ENCODE data around the gene GLP1R. TPM values are rescaled to one million over a fixed set of nuclear protein-coding genes. Genes with fewer than 3 reads are reported as not detected.

GLP1R gene
- total RNA-seq, 1 experiment from 2014 or later: not detected

DNA sequence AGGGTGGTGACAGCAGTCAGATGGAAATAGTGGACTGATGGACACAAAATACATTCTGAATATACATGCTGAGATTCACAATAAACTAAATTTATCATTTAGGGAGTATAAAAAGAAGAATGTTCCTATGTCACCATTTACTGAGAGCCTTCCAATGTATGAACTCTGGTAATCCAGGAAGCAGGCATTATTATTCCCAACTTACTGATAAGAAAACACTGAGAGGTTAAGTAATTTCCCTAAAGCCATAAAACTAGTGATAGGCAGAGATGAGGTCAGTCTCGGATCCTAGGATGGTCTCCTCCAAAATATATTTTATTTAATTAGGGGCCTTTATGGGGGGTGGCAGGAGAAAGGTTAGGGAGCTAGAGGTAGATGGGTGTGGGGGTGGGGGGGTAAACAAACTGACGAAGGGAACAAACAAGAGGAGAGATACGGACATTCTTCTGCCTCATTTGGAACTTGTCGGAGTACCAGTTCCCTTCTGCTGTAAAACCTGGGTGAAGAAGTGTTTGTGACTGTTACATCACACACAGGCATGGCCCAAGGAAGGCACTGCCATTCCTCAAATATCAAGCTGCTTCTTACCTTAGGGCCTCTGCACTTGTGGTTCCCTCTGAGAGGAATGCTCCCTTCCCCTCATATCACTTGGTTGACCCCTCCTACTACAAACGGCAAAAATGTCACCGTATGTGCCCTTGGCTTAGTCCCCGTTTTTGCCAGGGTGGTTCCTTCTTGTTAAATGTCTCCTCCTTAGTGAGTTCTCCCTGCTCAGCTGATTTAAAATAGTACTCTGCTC lies 59.7 kb downstream of the GLP1R start:
- TF ChIP-seq EZH2phosphoT487 (IDR thresholded peaks at IDR 0.05; ENCODE audit: borderline replicate concordance, low read length): no peak
- TF ChIP-seq, protein P1, sequence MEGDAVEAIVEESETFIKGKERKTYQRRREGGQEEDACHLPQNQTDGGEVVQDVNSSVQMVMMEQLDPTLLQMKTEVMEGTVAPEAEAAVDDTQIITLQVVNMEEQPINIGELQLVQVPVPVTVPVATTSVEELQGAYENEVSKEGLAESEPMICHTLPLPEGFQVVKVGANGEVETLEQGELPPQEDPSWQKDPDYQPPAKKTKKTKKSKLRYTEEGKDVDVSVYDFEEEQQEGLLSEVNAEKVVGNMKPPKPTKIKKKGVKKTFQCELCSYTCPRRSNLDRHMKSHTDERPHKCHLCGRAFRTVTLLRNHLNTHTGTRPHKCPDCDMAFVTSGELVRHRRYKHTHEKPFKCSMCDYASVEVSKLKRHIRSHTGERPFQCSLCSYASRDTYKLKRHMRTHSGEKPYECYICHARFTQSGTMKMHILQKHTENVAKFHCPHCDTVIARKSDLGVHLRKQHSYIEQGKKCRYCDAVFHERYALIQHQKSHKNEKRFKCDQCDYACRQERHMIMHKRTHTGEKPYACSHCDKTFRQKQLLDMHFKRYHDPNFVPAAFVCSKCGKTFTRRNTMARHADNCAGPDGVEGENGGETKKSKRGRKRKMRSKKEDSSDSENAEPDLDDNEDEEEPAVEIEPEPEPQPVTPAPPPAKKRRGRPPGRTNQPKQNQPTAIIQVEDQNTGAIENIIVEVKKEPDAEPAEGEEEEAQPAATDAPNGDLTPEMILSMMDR (conservative IDR thresholded peaks at IDR 0.05; ENCODE audit: low read depth, low read length): no peak
- no peak for TF ChIP-seq EZH2 (IDR thresholded peaks at IDR 0.05; ENCODE audit: low read length, unreplicated experiment)
- Histone ChIP-seq H3K9ac (ENCODE audit: low read length) (no peak overlapping the region), H4K20me1 (ENCODE audit: low read length) (no peaks in the 10 kb centered on the region), H3K27ac (ENCODE audit: low read length) (no peak overlapping the region), H3K36me3 (ENCODE audit: low read depth, low read length) (no peaks in the 10 kb centered on the region), H3K9me3 (ENCODE audit: low read length) (no peaks in the 10 kb centered on the region), H3K27me3 (ENCODE audit: low read length) (no peaks in the 10 kb centered on the region), H3K9me2 (replicated peaks; ENCODE audit: low read length) (no peaks in the 10 kb centered on the region), H3K4me1 (ENCODE audit: insufficient read depth, low read length) (no peaks in the 10 kb centered on the region), H3K79me2 (ENCODE audit: low read length) (no peaks in the 10 kb centered on the region), H3K4me2 (ENCODE audit: low read length) (no peak overlapping the region), H3K4me3 (ENCODE audit: low read length) (no peak overlapping the region), H3F3A (ENCODE audit: low read length, unreplicated experiment) (no peaks in the 10 kb centered on the region), H2AFZ (ENCODE audit: low read length) (no peak overlapping the region)
- ChIA-PET CTCF (no interaction called here), POLR2A (ENCODE audit: unreplicated experiment) (no interaction called here)
- no peak for ATAC-seq
- BruUV-seq (replicated peaks): no TSS peak
- intact Hi-C loops (cut with micrococcal nuclease): no loop called here
- no peak for DNase-seq

DNA sequence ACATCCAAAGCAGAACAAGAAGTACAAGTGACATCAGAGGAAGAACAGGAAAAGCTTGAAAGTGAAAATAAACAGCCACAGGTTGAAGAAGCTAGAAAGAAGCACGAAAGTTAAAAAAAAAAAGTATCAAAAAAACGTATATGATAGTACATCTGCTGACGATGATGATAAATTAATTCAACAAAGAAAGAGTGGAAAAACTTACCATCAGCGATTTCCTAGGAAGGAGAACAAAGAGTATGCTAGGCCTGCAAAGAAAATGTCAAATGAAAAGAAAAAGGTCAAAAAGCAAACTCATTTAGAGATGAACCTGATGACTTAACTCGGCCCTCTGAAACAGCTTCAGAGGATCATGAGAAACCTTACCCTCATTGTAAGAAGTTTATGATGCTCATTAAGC lies 62.7 kb downstream of the GLP1R start:
- TF ChIP-seq EZH2phosphoT487 (IDR thresholded peaks at IDR 0.05; ENCODE audit: borderline replicate concordance, low read length): no peak
- no peak for TF ChIP-seq EZH2 (IDR thresholded peaks at IDR 0.05; ENCODE audit: low read length, unreplicated experiment)
- TF ChIP-seq, protein P1 (conservative IDR thresholded peaks at IDR 0.05; ENCODE audit: low read depth, low read length): no peak
- H4K20me1 ChIP-seq (ENCODE audit: low read length): no peaks in the 10 kb centered on the region
- no TSS peak for BruUV-seq (replicated peaks)
- no peaks in the 10 kb centered on the region for H3K27me3 ChIP-seq (ENCODE audit: low read length)
- no peak overlapping the region for H2AFZ ChIP-seq (ENCODE audit: low read length)
- no peaks in the 10 kb centered on the region for H3K36me3 ChIP-seq (ENCODE audit: low read depth, low read length)
- H3F3A ChIP-seq (ENCODE audit: low read length, unreplicated experiment): no peaks in the 10 kb centered on the region
- intact Hi-C loops (cut with micrococcal nuclease): no loop called here
- no peaks in the 10 kb centered on the region for H3K9me2 ChIP-seq (replicated peaks; ENCODE audit: low read length)
- no peak overlapping the region for H3K9ac ChIP-seq (ENCODE audit: low read length)
- DNase-seq: no peak
- H3K9me3 ChIP-seq (ENCODE audit: low read length): no peaks in the 10 kb centered on the region
- peaks cover 9% of the 10 kb centered on the region; the same call in 1 of the 2 replicates for H3K4me1 ChIP-seq (ENCODE audit: insufficient read depth, low read length)
- H3K27ac ChIP-seq (ENCODE audit: low read length): no peak overlapping the region
- ChIA-PET CTCF (no interaction called here), POLR2A (ENCODE audit: unreplicated experiment) (no interaction called here)
- H3K4me2 ChIP-seq (ENCODE audit: low read length): no peak overlapping the region
- H3K79me2 ChIP-seq (ENCODE audit: low read length): no peaks in the 10 kb centered on the region
- ATAC-seq: no peak
- no peak overlapping the region for H3K4me3 ChIP-seq (ENCODE audit: low read length)

DNA sequence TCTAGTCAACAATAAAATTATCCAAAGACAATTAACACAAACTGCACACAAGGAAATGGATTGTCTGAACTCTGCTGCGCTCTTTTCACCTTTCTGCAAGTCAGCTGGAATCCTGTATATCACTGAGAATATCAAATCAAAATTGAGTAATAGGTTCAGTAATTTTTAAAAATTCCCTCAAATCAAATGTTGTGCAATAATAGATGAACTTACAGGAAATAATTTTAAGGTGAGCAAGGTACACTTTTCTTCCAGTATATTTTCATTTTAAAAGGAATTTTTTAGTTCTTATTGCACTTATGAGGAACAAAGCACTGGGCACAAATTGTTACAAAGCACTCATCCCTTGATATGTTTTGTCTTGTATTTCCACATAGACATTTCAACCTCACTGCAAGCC lies 65.2 kb downstream of the GLP1R start:
- Histone ChIP-seq H3K36me3 (ENCODE audit: low read depth, low read length) (no peaks in the 10 kb centered on the region), H3F3A (ENCODE audit: low read length, unreplicated experiment) (no peaks in the 10 kb centered on the region), H3K9ac (ENCODE audit: low read length) (0 out of 2 replicates have a peak overlapping the region, but pooled peaks have one; percentile 79), H3K9me2 (replicated peaks; ENCODE audit: low read length) (no peaks in the 10 kb centered on the region), H3K27ac (ENCODE audit: low read length) (no peak overlapping the region), H4K20me1 (ENCODE audit: low read length) (no peaks in the 10 kb centered on the region), H3K4me2 (ENCODE audit: low read length) (peak overlapping the region; percentile 89), H3K4me1 (ENCODE audit: insufficient read depth, low read length) (peaks cover 9% of the 10 kb centered on the region; the same call in 1 of the 2 replicates), H2AFZ (ENCODE audit: low read length) (peak overlapping the region; percentile 99; the same call in 1 of the 2 replicates), H3K27me3 (ENCODE audit: low read length) (no peaks in the 10 kb centered on the region), H3K79me2 (ENCODE audit: low read length) (no peaks in the 10 kb centered on the region), H3K4me3 (ENCODE audit: low read length) (peak overlapping the region; percentile 81), H3K9me3 (ENCODE audit: low read length) (no peaks in the 10 kb centered on the region)
- no peak for TF ChIP-seq EZH2 (IDR thresholded peaks at IDR 0.05; ENCODE audit: low read length, unreplicated experiment)
- TF ChIP-seq, protein P1 (conservative IDR thresholded peaks at IDR 0.05; ENCODE audit: low read depth, low read length): no peak
- TF ChIP-seq EZH2phosphoT487 (IDR thresholded peaks at IDR 0.05; ENCODE audit: borderline replicate concordance, low read length): no peak
- DNase-seq (no peak), ATAC-seq (no peak)
- CTCF ChIA-PET: no interaction called here
- BruUV-seq (replicated peaks): TSS peak; percentile 43
- POLR2A ChIA-PET (ENCODE audit: unreplicated experiment): interaction anchor here (0.6 kb wide), 1 partner anchor 25 kb away, joined by 4 read pairs; no protein-coding TSS in a partner anchor
- intact Hi-C loops (cut with micrococcal nuclease): no loop called here
